SHP77 treated with DMSO at 0.1 percent for 48 hours (cell line): ENCODE measurements around the gene FURIN.
"Not testable (repeated sequence)": the region's sequence is repeated elsewhere in the genome, so short reads cannot be mapped to it uniquely, and the experiment has no call there.

Experiments used
- DNase-seq: peaks from one replicate; lab custom pipeline; 2025; lab: John Stamatoyannopoulos, UW

The FURIN gene

DNA sequence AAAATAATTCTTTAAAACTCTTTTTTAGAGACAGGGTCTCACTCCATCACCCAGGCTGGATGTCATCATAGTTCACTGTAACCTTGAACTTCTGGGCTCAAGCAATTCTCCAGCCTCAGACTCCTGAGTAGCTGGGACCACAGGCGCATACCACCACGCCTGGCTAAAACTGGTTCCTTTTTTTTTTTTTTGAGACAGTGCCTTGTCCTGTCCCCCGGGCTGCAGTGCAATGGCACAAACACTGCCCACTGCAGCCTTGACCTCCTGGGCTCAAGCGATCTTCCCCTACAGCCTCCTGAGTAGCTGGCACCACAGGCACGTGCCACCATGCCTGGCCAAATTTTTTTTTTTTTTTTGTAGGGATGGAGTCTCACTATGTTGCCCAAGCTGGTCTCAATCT is 23.7 kb upstream of the FURIN start:
- DNase-seq = no peak

DNA sequence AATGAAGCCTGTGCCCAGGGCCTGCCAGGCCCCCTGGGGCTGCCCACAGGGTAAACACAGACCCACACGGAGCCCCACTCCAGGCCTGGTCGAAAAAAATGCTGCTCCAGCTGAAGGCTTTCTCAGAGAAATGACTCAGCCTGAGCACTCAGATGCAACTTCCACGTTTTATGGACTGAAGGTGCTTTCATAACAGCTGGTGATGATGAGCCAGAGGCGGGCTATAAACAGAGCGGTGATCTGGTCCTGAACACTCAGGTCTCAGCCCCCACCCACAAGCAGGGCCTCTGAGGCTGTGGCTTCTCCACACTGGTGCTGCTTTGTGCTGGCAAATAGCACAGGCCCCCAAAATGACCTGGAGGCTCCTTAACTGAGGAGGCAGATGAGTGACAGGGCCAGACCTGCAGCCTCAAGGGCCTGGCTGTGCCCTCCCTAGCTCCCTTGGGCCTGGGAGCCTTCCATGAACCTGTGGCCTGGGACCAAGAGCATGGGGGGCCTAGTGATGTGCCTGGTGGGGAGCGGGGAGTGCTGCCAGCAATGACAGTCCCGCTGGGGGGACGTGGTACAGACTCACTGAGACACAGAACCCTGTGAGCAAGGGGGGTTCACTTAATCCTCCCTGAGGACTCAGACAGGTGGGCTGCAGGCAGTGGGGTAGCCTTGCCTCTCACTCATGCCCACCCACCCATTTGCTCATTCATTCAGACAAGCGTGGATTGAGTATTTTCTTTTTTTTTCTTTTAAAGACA is 23.0 kb upstream of the FURIN start:
- DNase-seq = peak; percentile 18

DNA sequence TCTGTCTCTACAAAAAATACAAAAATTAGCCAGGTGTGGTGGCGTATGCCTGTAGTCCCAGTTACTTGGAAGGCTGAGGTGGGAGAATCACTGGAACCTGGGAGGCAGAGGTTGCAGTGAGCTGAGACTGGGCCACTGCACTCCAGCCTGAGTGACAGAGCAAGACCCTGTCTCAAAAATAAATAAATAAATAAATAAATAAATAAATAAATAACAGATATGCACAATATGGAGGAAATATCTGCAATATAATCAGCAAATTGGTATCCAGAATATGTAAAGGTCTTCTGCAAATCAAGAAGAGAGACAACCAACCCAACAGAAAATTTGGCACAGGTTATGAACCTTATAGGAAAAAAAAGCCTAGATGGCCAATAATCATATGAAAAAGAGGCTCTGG is 19.0 kb upstream of the FURIN start:
- not testable (repeated sequence) for DNase-seq

DNA sequence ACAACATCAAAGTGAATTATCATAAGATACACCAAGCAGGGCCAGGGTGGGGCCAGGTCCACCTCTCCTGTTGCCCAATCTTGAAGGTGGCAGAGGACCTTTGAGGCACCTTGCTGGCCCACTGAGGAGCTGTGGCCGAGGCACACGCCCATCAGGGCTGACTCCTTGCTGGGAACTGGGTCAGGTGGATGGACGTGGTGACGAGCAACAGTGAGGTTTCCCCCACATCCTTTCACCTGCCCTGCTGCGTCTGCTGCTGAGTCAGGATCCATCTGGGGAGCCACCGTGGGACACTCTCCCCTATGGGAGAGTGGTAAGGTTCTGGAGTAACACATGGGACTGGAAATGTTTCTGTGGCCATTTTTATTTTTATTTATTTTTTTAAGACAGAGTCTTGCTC is 17.3 kb upstream of the FURIN start:
- no peak for DNase-seq

DNA sequence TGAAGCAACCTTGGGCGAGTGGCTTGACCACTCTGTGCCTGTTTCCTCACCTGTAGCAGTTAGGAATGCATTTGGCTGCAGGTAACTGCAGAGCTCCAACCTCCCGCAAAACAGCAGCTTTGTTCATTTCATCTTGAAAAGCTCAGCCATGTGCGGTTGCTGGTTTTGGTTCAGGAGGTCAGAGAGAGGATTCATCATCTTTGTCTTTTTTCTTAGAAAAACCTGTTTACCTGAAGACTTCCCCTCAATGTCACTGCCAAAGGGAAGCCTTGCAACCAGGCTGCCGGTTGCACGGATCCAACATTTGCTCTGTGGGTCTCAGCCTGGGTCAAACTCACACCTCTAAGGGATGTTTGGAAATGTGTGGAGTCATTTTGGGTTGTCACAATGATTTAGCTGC is 16.4 kb upstream of the FURIN start:
- DNase-seq = no peak

DNA sequence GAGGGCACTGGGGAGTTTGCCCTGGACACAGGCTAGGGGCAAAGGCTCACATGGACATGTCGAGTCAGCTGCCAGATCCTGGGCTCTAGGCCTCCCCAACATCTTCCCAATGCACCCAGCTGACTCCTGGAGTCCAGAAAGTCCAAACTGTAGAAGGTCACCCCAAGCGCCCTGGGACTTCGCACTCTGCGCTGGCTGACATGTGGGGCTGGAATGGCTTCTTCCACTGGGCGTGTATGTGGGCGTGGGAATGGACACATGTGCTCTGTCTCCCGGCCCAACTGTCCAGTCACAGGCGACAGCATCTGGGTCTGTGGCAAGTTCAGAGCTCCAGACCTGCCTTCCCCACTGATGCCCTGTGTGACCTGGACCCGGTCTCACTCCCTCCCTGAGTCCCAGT is 13.2 kb upstream of the FURIN start:
- no peak for DNase-seq

DNA sequence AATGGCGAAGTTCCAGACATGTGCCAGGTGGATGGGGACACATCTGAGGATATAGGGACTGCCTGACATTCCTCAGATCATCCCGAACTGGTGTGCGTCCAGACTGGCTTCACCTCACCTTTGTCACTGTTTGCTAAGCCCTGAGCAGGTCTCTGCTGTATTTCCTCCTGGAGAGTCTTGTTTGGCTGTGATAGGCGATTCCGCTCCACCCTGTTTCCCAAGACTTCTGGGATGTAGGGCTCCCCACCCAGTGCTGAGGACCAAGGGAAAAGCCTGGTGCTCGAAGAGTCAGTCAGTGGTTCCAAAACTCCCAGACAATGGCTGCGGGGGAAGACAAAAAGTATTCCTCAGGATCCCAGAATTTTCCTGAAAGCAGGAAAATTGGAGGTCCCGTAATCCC is 11.1 kb upstream of the FURIN start:
- DNase-seq = no peak

DNA sequence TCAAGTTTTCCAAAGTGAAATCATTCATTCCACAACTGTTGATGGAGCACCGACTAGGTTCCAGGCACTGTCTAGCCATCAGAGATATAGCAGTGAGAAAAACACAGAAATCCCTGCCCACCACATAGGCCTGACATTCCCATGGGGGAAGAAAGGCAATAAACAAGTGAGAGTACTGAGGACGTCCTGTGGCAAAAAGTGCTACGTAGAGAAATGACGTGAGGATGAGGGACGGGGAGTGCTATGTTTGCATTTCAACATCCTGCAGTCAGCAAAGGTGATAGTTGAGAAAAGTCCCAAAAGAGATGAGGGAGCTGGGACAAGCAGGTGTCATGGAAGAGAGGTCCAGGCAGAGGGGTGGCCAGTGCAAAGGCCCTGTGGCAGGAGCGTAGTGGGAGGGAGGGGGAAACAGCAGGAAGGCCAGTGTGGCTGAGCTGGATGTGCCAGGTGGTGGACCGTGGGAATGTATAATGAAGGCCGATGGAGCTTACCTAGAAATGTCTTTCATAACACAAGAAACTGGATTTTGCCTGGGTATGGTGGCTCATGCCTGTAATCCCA is 10.4 kb upstream of the FURIN start:
- no peak for DNase-seq

DNA sequence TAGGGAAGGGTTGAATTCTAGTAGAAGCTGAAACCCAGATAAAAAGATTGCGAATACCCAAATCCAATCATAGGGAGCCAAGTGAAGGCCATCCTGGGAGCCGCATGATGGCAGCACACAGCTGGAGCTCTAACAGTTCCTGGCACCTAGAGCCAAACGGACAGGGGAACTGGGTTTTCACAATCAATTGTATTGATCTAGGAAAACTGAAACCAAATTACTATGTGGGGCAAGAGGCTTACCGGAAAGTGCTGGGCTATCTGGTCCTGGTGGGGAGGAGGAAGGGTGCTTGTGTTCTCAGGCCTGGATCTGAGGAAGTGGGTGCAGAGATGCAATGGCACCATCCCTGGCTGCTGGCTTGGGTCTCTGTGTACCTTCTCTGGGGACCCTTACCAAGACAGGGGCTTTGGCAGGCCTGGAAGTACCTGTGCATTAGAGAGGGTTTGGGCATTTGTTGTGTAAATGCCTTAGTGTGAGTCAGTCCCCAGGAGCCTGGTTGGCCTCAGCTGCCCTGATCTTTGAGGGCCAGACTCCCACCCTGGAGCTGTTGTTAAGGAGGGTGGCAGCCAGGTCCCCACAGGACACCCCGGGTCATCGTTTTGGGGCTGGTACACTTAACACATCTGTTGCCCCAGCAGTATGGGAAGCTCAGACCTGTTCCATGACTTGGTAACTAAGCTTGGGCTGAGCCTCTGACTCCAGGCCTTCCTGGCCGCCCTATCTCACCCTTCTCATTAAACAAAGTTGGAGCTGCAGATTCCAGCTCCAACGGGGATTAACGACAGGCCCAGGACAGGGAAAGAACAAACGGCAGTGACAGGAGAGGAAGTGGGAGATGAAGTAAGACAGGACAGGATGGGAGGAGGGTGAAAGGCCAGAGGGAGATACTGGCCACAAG is 8.9 kb upstream of the FURIN start:
- no peak for DNase-seq

DNA sequence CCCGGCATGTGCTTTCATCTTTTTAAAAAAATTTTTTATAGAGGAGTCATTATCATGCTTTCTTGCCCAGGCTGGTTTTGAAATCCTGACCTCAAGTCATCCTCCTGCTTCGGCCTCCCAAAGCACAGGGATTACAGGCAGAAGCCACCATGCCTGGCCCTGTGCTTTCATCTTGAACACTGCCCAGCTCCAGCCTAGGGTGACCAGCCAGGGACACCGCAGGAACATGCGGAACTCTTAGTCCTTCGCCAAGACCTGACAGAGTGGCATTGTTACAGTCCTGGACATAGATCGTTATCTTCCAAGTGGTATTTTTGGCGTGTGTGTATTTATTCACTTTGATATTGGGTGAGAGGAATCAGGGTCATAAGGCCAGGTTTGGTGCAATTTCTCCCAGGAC is 7.9 kb upstream of the FURIN start:
- DNase-seq = no peak

DNA sequence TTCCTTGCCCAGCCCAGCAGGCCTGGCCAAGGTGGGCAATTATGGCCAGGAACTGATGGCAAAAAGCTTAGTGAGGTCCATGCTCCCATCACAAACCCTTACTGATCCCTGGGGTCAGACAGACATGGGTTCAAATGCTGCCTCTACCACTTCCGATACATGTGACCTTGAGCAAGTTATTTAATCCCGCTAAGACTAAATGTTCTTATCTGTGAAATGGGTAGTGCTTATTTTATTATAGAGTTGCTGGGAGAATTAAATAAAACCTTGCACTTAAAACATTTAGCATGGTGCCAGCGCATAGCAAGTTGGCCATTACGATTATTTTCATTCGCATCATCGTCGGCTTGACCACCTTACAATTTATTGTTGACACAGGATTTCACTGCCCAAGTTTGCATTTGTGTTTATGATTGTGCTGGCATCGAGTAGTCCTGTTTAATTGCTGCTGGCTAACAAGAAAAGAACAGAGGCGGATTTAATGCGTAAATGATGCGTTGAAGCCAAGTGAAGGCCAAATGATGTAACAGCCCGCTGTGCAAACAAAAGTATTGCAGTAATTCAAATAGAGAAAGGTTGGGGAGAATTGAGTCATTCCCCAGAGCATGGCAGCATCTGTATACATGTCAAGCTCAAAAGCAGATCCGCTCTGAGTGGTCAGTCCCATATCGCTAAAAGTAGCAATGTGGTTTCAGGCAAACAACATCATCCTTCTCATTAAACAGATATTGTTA is 7.3 kb upstream of the FURIN start:
- peak; percentile 95 for DNase-seq

DNA sequence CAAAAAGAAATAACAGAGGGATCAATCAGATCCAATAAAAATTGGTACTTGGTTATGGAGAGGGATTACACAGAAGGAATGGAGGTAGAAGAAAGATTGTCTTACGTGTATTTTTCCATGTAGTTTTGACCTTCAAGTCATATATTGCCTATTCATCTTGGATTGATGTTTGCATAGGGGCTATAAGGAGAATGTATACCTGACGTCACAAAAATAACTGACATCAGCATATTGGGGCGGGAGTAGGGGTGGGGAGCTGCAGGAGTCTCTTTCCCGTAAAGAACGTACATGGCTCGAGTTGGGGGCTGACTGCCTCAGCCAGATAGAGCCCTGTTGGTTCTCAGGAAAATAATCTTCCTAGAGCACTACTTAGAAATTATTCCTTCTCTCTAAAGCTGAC is 5.9 kb upstream of the FURIN start:
- DNase-seq = no peak

DNA sequence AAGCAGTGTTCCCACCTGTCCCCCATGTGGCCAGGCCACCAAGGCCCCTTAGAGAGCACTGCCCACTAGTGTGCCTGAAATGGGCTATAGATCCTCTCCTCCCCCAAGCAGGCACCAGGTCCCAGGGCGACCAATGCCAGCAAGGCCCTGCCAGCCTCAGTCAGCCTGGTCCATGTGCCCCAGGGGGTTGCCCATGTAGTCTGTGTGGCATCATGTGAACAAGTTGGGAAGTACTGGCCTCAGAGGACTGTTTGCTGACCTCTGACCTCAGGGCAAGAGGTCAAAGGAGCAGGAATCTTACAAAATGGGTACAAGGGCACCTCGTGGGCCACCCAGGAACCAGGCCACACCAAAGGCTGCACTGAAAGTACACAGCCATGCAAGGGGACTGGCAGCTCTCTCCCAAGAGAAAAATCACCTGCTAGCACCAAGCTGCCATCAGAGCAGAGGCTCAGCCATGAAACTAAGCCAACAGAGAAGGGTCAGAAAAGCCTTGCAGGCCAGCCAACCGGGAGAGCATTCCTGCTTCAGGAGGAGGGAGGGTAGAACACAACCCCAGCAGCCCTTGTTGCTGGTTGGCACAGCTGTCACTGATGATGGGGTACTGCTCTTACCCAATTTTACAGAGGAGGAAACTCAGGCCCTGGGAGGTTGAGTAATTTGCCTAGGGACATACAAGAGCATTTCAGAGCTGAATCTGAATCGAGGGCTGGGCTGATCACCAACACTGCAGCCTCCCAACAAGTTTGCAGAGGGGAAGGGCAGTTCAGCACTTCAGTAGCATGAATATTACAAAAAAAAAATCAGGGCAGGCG is 5.2 kb upstream of the FURIN start:
- DNase-seq = no peak

DNA sequence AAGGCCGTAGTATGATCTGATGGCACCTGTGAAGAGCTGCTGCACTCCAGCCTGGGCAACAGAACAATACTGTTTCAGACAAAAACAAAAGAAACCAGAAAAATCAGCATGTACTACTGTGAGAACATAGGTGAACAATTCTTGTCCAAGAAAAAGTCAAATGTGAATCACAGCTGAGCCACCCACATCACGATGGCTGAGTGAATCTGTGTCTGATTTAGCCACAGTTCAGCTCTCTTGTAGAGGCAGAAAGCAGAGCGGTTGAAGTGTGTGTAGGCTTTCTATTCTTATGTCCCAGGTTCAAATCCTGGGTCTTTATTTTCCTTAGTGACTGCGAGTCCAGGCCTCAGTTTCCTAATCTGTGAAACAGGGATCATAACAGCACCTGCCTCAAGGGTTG is 4.4 kb upstream of the FURIN start:
- no peak for DNase-seq

DNA sequence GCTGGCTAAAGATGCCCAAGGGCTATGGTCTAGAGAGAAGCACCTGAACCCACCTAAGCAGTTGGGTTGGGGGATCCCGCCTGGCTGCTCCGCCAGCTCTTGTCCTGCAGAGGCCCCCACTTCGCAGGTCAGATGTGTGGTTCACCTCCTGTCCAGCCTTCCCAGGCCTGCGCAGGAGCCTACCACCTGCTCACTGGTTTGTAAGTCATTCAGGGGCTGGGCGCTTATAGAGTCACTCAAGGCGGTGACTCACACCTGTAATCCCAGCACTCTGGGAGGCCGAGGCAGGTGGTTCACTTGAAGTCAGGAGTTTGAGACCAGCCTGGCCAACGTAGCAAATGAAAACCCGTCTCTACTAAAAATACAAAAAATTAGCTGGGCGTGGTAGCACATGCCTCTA is 3.9 kb upstream of the FURIN start:
- no peak for DNase-seq

DNA sequence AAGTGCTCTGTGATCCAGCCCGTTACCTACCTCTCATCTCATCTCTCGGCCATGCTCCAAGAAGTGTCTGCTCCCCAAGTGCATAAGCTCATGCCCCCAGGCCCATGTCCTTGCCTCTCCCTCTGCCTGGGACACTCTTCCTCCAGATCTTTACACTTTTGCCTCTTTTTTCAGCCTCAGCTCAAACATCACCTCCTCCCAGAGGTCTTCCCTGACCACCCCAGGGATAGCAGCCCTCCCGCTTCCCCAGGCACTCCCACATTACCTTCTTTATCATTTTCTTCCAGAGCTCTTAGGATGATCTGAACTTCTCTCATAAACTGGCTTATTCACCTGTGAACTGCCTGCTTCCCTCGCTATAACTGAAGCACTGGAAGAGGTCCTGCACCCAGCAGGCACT is 2.7 kb upstream of the FURIN start:
- no peak for DNase-seq

DNA sequence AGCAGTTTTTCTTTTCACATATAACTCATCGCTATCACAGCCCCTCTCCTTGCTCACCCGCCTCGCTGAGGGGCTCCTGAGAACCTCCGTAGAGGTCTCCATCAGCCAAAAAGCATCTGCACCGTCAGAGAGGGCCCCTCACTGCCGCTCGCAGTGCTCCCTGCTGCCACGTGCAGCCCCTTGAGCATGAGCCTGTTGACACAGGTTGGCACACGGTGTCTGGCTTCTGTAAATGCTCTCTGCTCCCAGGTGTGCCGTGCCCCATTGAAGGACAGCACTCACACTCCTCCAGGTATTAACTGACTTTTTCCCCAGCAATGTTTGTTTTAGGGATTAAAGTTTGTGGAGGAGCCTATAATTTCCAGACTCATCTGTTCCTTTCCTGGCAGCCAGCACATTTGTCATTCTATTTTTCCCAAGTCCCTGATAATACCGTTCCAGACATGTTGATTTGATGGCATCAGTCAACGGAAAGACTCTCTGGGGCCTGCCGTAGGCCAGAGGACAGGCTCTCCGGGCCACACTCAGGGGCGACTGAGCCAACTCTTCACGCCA is 2.1 kb upstream of the FURIN start:
- peak; percentile 32 for DNase-seq

DNA sequence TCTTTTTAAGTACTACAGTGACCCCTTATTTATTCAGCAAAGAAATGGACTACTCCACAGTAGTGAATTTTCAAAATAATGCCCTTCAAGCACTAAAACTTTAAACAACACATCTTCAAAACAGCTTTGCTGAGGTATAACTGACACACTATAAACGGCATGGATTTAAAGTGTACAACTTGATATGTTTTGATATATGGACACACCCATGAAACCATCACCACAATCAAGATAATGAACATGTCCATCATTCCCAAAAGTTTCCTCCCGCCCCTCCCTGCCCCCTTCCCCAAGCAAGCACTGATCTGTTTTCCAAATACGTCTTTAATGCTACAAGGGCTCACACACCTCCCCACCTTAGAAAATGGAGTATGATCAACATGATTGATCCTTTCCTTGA is 1.6 kb upstream of the FURIN start:
- DNase-seq = no peak

DNA sequence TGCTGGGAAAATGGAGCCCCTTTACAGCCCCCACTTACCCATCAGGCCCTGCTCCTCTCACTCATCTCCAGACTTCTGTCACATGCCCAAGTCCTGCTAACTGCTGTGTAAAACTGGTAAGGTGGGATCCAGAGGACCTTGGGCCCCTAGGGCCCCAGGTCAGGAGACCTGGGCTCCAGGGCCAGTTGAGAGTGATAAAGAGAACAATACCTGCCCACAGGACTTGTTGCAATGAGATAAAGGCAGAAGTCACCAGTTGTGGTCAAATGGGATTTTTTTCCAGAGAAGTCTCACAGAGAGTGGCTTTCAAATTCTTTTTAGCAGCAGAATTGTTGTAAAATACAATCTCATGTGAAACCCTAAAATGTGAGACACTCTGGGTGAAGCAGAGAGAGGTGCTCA is 753 bp downstream of the FURIN start:
- DNase-seq = no peak

DNA sequence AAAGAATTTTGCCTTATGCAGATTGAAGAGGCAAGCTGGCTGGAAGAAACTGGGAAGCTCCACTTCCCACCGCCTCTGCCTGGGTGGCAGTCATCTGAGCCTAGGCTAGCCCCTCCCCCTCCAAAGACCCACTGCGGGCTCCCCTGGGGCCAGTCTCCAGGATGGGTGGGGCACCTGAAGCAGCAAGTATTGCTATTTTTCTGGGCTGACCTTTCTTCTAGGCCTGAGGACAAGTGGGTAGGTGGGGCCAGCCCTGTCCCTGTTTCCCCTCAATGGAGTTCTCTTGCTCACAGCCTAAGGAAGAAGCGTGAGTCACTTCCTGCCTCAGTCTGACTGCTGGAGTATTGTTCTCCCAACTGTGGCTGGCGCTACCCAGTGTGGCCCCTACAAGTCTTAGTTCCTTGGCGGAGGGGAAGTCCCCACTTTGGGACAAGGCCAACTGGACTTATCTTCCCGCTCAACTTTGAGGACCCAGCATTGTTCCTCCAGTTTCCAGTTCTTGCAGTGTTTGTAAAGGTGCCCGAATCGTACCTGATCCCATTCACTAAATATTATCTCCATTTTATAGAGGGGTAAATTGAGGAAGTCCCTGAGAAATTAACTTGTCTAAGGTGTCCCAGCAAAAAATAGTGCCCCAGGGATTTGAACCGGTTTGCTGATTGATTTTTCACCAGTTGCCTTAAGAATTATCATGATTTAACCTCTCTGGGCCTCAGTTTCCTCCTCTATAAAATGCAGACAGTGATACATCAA is 1.4 kb downstream of the FURIN start:
- peak; percentile 23 for DNase-seq
